Erythroblast (primary cell): ENCODE measurements around the gene HSPBAP1.

Source experiments
- GATA1 ChIP-seq: IDR thresholded peaks from 2 replicates; pipeline ENCODE4 v1.6.1; 2011; ENCODE audit warnings: low read depth, mild to moderate bottlenecking, control low read depth, low read length, moderate library complexity
- POLR2A ChIP-seq: IDR thresholded peaks from 2 replicates; pipeline ENCODE4 v1.6.1; 2011; ENCODE audit warnings: mild to moderate bottlenecking, low read length

DNA sequence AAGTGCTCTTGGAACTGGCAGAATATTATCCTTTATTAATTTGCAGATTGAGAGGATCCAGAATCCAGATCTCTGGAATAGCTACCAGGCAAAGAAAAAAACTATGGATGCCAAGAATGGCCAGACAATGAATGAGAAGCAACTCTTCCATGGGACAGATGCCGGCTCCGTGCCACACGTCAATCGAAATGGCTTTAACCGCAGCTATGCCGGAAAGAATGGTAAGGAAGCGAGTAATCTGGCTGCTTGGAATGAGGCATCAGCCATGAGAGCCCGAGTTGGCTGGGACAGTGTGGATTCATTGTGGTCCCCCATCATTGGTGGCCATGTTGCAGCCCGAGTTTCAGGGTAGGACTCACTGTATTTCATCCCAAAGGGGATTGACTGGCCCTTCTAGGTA lies 65.9 kb downstream of the HSPBAP1 start:
- TF ChIP-seq POLR2A (no peak), GATA1 (no peak)
